NCI-H187 treated with DMSO at 0.1 percent for 48 hours (cell line): ENCODE measurements around the gene LONRF2.

Experiments used
- DNase-seq: peaks from one replicate; lab custom pipeline; 2025; lab: John Stamatoyannopoulos, UW

LONRF2 gene

DNA sequence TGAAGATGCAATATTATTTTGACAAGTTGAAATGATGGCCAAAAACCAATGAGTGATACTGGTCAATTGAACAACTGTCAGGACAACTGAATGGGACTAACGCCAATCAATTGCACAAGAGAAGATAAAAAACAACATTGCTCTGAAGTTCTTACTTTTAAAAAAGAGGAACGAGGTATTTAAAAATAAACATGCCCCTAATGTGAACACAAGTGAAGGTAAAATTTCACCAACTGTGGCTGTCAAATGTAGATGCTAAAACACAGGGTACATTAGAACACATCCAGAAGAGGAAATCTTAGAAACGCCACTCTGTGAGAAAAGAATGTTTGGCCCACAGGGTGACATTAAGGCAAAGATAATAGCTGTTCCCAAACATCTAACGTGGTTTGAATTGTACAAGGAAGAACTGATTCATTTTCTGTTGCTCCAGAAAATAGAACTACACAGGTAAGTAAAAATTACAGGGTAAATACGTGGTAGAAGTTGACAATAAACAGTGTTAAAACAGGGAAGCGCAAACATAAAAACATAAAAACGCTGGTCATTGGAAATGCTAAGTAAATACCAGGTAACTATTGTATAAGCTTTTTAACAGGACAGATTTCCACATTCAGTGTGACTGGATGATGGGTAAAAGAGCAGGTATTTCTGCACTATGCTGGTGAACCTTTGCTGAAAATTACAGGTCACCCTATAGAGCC lies 20.3 kb downstream of the LONRF2 start:
- DNase-seq: no peak

DNA sequence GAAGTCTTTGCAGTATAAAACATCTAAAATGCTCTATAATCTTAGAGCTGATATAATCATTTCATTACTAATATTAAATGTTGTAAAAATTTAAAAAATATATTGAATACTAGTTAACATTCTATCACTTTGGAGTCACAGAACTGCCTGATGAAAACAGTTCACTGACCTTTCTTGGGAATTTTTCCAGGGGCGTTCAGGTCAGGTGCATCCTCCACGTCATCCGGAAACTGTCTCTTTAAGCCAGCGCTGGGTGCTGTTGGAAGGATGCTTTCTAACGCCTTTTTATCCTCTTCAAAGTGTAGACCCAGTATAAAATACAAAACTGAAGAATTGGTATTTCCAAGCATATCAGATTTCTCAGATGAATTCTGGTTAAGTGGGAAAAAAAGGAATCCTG lies 22.8 kb downstream of the LONRF2 start:
- no peak for DNase-seq

DNA sequence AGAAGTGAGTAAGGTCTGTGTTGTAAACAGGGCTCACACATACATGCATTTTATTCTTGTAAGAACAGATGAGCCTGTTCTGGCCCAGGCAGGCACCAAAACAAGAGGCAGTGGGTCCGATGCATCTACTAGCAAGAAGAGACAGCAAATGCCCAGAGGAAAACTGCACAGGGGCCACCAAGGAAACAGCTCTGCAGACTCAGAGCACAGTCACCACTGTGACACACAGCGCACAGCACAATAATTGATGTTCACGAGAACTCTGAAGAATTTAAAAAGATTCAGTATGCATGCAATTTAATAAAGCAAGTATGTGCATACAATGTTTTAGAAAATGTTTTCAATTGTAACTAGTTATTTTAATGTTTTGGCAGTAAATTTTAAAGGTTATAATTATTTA lies 24.8 kb downstream of the LONRF2 start:
- DNase-seq: no peak

DNA sequence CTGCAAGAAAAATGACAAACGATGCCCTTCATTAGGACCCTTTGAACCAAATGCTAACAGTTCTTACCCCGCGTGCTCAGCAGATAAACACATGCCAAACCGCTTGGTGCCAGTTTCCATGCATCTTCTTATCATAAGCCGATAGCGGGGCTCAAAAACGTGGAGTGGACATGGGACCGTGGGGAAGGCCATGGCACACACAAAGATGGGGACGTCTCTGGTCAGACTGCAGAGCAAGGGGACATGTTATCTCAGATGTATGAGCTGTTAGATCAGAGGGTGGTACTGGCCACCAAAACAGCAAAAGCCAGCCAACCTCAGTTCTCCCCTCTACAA lies 28.2 kb downstream of the LONRF2 start:
- no peak for DNase-seq

DNA sequence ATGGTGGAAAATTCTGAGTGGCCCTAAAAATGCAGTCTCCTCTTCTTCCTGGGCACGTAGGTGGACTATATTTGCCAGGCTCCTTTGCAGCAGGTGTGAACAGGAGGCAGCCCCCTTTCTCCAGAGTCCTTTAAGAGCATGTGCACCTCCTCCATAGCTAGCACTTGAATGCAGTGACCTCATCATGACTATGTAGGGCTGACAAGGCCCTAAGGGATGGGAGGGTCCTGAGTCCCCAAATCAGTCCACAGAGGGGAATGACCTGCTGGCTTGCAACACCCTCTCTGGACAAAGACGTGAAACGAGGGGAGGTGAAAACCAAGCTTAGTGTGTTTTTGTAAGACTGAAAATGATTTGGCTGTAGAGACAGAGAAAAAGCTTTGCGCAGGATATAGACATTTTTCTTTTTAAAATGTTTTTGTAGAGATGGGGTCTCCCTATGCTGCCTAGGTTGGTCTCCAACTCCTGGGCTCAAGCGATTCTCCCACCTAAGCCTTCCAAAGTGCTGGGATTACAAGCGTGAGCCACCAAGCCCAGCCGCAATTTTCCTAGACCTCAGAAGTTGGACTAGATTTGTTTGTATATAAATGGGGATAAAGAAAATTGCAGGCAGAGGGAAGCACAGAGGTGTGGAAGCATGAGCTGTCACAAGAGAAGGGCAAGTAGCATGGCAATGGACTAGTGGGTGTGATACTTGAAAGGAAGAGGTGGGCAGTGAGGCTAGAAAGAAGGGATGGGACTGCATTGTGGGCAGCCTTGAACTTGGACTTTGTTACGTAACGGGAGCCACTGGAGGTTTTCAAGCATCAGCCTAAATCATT lies 28.8 kb downstream of the LONRF2 start:
- DNase-seq: no peak

DNA sequence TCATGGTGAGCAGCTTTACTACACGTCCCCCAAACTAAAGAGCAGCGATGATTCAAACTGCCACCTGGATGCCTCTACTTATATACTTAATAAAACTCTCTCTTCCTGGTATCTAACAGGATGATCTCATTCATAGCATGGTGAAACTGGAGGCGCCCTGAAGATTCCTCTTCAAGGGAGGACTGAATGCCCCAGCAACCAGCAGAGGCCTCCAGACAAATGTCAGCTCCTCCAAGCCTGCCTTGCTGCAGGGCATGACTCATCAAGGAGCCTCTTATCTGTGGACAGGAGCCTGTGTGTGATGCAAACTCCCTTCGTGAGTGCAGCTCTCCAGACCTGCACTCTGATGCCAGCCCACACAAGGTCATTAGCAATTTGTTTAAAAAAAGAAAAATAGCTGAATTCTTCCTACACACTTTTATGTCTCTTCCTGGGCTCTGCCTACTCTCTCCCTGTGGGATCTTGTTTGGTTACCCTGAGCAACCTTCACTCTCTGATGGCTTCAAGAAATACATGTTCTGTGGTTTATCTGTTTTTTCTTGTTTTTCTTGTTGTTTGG lies 30.2 kb downstream of the LONRF2 start:
- no peak for DNase-seq

DNA sequence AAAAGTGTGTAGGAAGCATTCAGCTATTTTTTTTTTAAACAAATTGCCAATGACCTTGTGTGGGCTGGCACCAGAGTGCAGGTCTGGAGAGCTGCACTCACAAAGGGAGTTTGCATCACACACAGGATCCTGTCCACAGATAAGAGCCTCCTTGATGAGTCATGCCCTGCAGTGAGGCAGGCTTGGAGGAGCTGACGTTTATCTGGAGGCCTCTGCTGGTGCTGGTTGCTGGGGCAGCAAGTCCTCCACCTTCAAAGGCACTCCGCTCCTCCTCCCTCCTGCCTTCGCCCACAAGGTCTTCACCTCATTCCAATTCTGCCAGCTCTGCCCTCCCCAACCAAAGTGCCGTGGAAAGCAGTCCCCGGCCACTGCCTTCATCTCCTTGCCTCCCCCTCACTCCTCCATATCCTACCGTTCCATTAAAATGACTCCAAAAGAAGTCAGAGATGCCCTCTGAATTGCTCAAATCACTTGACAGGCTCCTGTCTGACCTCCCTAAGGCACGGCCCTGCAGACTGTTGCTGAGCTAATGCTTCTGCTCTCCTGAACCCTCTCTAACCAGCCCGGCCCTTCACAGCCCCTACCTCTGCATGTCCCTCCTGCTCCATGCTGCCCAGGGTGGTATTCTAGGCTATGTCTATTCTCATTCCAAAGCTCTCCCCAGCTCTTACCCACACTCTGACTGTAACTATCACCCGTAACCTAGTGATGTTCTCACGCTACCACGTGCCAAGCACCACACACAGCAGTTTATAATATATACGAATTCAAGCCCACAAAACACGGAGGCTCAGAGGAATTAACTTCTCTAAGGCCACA lies 30.9 kb downstream of the LONRF2 start:
- no peak for DNase-seq

DNA sequence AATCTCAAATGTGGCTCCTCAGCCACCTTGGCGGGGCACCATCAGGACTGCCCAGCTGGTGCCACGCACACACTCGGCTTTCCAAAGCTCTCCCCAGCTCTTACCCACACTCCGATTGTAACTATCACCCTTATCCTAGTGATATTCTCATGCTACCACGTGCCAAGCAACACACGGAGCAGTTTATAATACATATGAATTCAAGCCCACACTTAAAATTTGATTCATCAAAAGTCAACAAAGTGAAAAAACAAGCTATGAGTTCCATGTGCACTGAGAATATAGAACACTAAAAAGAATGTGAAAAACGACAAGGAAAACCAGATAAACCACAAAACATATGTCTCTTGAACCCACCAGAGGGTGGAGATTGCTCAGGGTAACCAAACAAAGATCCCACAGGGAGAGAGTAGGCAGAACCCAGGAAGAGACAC lies 31.6 kb downstream of the LONRF2 start:
- DNase-seq: no peak

DNA sequence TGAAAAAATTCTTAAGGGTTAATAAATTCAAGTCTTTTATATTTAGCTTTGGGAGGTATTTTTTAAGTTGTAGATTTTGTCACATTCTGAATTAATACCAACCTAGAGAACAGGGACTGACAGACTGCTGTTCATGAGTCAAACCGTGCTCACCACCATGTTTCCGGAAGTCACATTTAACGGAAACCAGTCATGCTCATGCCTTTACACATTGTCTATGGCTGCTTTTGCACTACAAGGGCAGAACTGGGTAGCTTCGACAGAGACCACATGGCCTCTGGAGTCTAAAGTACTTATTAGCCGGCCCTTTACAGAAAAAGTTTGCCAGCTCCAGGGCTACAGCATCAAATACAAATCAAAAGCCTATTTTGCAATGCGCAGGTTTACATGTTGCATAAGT lies 33.3 kb downstream of the LONRF2 start:
- DNase-seq: no peak

DNA sequence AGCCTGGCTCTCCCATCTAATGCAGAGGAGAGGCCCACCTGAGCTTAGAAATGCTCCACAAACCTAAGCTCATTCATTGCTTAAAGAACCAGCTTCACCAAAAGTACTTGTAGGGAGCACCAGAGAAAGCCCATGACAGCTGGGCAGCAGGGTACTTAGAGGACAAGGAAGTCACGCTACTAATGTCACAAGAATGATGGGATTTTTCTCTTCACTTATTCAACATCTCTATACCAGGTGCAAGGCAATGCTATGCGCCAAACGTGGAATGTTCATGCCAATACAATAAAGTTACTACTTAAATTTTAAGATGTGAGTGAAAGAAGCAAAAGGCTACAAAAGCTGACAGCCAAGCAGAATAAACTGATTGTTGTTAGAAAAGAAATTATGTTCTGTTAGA lies 36.0 kb downstream of the LONRF2 start:
- no peak for DNase-seq

DNA sequence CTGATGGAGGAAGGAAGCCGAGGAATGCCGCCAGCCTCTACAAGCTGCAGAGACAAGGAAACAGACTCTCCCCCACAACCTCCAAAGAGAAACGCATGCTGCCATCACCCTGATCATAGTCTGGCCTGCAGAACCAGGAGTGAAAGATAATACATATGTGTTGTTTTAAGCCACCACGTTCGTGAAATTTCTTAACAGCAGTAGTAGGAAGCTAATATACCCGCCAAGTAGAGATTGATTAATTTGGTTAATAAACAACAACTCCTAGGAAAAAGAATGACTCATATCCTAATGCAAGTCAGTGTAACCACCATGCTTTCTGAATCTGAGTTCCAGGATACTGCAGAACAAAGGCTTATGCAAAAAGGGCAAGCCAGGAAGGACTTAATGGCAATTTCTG lies 36.6 kb downstream of the LONRF2 start:
- no peak for DNase-seq

DNA sequence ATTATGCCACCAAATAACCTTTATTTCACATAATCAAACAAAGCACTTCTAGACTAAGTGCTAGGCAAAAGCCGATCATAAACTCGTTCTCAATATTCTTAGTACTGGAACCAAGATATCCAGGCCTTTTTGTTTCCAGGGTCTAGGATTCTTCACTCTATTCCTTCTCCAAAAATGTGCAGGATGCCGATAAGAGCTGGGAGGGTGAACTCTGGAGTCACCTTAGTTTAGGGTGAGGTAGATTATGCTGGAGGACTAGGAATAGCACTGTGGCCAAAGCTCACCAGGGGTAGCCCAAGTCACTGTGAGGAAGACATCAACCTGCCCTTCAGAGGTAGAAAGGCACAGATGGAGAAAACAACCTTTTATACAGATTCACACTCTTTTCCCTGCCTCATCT lies 37.3 kb downstream of the LONRF2 start:
- DNase-seq: no peak

DNA sequence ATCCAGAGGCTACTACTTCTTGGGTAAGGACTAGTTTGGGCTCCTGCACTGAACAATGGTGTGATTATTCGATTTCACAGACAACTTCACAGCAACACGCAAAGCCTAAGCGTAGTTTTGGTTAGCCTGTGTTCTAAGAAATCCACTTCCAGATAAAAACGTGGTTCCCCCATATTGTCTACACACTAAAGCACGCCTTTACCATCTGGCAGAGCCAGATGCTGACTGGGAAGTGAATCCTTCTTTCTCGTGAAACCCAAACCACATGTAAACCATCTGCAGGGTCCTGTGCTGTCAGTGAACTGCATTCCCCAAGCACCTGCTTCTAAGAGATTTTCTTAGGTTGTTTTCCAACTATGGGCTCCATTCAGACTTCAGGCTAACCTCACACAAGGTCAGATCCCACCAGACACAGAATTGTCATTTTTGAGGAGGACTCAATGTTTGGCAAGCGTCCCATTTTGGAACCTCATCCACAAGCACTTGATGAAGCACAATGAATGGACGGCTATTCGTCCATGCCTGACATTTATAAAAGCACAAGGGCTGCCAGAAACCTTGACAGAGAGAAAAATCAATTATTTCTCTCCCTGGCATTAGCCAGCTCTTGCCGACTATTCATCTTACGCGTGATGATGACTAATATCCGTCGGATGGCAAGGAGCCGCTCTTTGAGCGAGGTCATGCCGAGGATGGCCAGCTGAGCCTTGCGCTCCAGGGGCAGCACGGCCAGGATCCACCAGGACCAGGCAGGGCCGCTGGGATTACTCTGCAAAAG lies 38.4 kb downstream of the LONRF2 start:
- DNase-seq: no peak

DNA sequence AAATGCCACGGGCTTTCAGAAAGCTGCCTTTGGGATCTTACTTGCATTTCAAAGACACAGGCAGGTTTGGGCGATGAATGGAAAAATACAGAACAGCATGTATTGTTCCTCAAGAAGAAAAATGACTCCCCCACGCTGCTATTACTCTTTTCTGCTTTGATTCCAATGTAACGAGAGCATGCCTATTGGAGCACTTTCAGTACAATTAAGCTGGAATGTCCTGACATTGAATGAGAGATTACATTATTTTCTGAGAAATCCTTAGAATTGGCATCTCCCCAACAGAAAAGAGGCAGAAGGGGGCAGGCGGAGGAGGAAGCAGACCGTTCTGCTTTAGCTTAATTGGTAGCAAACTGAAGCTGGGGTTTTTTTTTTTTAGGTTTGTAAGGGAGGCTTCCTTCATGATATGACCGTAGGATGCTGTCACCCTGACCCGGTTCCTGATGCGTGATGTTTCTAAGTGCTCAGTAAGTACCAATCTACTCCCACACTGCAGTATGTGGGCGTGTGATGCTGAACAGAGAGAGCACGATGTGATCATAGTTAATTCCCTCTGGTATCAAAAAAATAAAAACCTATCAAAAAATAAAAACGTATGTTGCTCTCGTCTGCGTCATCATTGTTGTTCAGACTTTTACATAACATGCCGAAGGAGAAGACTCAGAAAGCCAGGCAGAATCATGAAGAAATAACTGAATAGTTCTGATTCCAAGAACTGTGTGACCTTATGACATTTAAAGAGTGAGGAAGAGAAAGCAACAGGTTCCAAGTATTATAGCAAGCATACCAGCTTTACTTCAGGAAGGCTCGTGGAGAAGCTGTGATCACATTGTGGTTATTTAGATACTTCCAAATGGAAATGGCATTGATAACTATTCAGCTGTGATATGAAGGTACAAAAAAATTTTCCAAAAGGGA lies 40.5 kb downstream of the LONRF2 start:
- DNase-seq: no peak

DNA sequence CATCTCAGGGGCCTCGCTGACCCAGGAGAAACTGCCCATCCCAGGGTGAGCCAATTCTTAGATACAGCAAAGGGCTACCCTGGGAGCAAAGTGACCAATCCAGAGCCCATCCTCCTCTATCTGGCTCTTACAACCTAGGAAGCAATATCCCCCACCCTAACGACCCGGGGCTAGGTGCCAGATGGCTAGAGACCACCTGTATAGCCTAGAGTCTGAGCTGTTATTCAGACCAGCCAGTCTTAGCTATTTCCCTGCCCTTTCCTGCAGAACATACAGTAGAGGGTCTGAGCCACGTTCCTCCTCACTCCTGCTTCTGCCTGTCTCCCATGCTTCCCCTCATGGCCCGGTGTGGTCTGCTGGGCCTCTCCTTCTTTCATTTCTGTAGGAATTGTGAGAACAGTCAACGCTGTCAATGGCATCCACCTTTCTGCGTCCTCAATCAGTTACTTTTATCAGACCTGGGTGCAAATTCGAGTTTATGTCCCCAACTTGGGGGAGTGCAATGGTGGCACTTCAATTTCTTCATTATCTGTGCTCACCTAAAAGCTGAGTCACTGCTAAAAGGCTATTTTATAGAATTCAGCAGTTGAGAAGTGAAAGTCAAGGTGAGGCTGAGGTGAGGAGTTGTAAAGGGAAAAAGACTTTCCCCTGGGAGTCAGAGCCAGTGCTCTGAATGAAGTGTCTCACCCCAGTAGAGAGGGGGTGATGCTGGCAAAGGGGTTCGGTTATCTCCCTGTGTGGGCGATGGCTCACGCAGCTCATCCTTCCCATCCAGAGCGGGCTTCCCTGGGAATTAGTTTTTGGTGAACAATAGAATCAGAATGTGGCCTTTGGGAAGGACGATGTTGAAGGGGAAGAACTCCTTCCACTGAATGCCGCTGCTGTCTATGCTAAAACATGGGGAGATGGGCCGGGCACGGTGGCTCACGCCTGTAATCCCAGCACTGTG lies 42.4 kb downstream of the LONRF2 start:
- no peak for DNase-seq

DNA sequence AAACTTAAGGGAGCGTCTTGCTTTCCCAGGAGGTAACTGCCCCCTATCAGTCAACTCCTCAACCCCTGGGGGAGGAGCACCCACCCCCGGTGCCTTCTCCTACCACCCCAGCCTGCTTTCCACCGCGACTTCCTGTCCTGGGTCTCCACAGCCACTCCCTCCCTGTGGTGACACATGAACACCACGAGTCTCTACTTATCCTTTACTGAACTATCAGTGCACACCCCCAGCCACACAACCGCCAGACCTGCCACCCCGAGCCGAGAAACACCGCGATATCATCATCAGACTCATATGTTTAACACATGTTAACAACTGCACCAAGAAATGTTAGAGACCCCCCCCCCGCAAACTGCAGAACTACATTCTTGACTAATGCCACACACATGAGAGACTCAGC lies 43.3 kb downstream of the LONRF2 start:
- DNase-seq: no peak

DNA sequence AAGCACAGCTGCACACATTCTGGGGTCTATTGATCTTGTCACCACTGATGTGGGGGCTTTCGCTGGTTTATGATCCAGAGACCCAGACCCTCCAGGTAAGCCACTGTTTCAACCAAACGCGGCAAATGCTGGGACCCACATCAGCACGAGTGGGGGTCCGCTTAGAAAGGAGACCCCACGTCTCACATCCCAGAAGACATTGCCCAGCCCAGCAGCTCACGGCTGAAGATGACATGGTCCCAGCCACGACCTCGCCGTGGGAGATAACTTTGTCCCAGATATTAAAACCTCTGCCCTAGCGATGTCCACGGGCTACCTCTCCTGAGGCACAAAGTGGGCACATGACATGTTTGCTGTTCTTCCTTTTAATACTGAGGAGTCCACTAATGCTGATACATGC lies 43.8 kb downstream of the LONRF2 start:
- no peak for DNase-seq

DNA sequence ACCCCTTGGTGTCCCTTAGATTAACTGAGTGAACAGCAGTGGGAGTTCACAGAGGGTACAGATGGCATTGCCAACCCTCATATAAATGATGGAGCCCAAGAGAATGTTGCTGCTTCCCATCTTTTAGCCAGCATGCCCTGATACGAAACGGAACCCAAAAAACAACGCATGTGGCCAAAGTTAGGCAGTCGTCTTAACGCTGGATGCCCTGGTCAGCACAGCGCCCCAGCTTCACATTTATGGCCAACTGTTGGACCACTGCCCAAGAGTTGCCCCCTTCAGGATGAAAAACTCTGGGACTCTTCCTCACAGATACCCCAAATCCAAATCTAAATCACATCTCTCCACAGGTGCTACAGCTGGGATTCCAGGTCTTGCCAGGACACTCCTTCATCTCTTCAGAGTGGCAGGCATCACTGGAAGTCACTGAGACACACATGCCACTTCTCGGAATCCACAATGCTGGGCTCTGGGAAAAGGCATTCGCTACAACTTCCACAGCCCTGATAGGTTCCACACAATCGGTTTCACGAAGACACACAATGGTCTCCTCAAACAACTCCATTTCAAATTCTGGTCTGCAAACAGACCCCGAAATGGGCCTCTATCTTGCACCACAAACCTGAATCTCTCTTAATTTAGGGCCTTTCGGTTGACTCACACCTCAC lies 44.6 kb downstream of the LONRF2 start:
- DNase-seq: no peak

DNA sequence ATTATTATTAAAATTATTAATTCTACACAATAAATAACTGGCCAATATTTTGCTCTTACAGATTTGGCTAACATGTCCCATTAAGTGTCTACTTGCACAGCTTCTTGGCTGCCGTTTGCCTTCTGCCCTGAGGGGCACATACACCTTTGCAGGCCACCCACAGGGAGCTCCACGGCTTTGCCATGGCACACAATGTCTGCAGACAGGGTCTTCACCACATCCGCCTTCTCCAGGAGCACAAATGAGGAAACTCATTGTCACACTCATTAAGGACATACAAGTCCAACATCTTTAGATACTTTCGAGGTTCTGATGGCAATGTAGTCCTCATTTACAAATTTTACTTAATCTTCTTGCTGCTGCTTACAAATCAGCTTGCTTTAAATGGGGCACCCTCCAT lies 45.6 kb downstream of the LONRF2 start:
- no peak for DNase-seq
